IPS-NIHi7 (cell line): Measurements from ENCODE around the gene TDRD5.
"Not testable (repeated sequence)": the region's sequence is repeated elsewhere in the genome, so short reads cannot be mapped to it uniquely, and the experiment has no call there.

Experiments used
- DNase-seq: peaks from one replicate; pipeline ENCODE4 v3.0.0; 2012; ENCODE audit warnings: mixed read lengths; ENCODE audit errors: extremely low spot score

Gene TDRD5

GRCh38 chr1:179601093-179601492 lies 9.5 kb downstream of the TDRD5 start:
- no peak for DNase-seq

DNA sequence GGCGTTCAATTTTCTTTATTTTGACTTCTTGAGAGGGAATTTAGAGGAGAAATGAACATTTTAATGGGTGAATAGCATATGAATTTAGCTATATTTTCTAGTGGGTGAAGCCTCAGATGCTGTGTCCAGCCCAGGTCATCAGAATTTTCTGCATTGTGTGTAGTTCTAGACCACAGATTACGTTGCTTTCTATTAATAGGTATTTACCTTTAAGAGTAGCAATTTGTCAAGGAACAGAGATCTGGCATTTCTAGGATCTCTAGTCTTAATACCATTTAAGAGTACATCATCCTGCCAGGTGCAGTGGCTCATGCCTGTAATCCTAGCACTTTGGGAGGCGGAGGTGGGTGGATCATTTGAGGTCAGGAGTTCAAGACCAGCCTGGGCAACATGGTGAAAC lies 20.7 kb downstream of the TDRD5 start:
- no peak for DNase-seq

- no peak for DNase-seq
Observed at GRCh38 chr1:179630719-179631118, 39.1 kb downstream of the TDRD5 start.

DNA sequence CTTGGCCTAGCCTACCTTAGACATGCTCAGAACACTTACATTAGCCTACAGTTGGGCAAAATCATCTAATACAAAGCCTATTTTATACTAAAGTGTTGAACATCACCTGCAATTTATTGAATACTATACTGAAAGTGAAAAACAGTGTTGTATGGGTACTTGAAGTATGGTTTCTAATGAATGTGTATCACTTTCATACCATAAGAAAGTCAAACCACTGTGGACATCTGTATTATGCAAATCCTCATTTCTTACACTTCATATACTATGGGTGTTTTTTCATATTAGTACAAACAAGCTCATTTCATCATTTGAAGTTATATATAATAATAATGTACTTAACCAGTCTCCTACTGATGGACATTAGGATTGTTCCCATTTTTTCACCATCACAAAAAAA lies 41.2 kb downstream of the TDRD5 start:
- DNase-seq, result no peak

DNA sequence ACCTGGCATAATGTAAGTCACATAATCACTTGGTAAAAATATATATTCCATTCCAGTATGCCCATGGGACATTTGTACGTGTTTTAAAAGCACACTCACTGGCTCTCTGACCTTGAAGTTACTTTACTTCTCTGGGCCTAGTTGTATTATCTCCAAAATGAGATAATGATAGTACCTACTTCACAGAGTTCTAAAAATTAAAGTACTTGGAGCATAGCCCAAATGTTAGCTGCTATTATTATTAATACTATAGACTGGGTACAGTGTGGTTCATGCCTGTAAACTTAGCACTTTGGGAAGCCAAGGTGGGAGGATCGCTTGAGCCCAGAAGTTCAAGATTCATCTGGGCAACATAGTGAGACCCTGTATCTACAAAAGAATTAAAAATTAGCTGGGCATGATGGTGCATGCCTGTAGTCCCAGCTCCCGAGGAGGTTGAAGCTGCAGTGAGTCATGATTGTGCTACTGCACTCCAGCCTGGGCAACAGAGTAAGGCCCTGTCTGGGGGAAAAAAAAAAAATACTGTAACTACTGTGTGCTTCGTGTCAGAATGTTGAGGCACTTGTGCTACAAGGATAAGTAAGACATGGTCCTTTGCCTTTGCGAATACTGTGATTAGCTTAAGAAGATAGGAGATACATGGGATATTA lies 45.7 kb downstream of the TDRD5 start:
- DNase-seq, result no peak

- DNase-seq, result no peak
Observed at GRCh38 chr1:179661018-179661417, 69.4 kb downstream of the TDRD5 start.

GRCh38 chr1:179663810-179664209 lies 72.2 kb downstream of the TDRD5 start:
- DNase-seq, result no peak

DNA sequence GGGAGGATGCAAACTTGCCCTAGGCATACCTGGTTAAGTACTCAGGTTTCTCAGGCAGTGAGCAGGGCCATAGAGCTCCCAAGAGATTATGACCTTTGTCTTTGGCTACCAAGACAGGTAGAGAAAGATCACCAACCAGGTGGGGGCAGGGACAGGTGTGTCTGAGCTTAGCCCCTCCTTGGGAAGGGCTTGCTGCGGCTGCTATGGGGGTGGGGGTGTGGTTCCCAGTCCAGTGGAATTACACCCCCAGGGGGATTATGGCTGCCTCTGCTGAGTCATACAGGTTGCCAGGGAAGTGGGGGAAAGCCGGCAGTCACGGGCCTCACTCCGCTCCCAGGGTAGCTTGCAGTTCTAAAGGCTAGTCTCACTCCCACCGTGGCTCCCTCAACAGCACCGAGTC lies 86.2 kb downstream of the TDRD5 start:
- no peak for DNase-seq

DNA sequence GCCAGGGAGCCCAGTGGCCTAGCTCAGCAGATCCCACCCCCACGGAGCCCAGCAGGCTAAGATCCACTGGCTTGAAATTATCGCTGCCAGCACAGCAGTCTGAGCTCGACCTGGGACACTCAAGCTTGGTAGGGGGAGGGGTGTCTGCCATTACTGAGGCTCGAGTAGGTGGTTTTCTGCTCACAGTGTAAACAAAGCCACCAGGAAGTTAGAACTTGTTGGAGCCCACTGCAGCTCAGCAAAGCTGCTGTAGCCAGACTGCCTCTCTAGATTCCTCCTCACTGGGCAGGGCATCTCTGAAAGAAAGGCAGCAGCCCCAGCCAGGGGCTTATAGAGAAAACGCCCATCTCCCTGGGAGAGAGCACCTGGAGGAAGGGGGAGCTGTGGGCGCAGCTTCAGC lies 102.9 kb downstream of the TDRD5 start:
- not testable (repeated sequence) for DNase-seq

DNA sequence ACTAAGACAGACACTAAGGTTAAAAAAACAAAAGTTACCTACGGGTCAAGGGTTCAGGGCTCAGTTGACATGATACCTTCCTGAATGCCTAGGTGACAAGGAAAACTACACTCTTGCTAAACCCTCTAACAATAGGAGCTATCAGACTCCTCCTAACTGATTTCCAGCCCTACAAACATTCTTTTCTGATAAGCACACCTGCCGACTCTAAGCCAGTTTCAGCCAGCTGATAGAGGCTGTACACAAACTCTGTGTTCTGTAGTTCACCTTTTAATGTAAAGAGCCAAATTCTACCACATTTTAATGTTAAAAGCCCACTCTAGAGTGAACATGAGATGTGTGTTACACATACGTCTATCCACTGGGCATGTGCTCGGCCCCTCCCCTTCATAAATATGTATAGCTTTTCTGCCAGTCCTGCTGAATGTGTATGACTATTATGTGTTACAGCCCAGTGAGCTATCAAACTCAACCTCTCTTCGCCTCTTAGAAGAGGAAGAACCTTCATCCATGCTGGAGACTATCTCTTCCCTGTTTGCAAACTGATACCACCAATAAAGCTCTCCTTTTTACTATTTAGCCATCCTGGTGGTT lies 111.4 kb downstream of the TDRD5 start:
- no peak for DNase-seq

DNA sequence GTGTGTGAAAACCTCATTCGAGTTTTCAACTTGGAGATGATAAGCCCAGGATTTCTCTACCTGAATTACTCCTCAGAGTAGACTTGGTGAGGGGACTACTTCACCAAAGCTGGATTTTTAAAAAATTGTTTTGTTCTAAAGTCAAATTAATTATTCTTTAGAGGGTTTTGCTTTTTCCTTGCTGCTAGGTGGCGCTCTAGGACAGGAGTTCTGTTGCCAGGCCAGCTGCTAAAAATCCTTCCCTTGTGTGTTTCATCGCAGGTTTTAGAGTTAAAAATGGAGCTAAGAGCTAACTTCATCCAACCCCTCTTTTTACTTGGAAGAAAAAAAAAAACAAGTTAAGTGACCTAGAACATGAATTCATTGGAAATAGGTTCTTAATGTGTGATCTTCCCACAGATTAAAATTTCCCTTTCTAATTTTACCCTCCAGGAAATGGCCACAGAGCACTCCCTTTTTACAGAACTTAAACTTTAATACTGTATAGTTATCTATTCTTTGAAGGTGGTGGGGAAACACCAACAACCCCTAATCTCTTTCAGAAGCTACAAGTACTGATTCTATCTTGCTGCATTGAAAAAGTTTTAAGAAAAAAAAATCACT lies 114.8 kb downstream of the TDRD5 start:
- peak; percentile 63 for DNase-seq

GRCh38 chr1:179707406-179707805 lies 115.8 kb downstream of the TDRD5 start:
- DNase-seq, result no peak

GRCh38 chr1:179708434-179709195 lies 117.0 kb downstream of the TDRD5 start:
- DNase-seq, result no peak

GRCh38 chr1:179709841-179710329 lies 118.3 kb downstream of the TDRD5 start:
- no peak for DNase-seq

DNA sequence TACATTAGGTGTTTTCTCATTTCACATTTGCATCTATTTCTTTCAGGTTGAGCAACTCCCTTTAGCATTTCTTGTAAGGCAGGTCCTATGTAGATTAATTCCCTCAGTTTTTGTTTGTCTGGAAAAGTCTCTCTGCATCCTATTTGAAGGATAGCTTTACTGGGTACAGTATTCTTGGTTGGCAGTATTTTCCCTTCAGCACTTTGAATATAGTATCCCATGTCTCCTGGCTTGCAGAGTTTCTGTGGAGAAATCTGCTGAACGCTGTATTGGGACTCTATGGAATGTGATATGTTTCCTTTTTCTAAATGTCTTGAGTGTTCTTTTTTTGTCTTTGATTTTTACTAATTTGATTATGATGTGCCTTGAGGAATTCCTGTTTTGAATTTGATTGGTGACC lies 122.5 kb downstream of the TDRD5 start:
- DNase-seq, result no peak

DNA sequence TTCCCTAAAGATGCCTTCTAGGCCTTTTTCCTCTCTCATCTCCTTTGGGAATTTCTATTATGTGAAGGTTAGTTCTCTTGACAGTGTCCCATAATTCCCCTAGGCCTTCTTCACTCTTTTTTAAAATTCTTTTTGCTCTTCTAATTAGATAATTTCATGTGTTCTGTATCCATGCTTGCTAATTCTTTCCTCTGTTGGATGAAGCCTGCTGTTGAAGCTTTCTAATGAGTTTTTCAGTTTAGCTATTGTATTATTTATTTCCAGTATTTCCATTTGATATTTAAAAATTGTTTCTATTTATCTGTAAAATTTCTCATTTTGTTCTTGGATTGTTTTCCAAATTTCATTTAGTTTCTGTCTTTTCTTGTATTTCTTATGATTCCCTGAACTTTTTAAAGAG lies 123.0 kb downstream of the TDRD5 start:
- DNase-seq, result no peak

DNA sequence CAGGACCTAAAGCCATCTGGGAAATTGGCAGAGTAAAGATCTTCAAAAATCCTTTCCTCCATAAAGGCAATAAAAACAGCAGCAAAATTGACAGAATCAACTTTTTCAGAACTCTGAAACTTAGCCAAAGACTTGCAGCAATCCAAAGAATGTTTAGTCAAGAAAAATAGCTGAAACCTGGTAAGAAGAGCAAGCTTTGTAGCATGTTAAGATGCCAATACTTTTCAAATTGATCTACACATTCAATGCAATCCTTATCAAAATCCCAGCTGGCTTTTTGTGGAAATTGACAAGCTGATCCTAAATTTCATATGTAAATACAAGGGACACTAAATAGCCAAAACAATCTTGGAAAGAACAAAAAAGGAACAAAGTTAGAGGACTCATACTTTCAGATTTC lies 127.6 kb downstream of the TDRD5 start:
- DNase-seq, result no peak

DNA sequence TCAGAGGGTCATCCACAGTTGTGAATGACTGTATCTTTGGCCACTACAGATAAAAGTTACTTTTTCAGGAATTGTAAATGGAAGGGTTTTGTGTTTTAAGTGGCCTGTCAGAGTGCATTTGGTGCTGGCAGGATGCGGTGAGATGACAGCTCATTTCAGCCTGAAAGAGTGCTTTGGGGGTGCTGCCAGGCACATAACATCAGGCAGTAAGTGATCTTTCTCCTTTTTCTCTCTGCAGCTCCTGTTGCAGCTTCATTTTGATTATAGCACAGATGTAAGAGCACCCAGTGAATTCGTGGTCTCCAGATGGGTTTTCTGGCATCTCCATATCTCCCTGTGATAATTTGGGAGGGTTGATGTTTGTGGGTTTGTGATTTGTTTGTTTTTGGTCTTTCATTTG lies 136.6 kb downstream of the TDRD5 start:
- no peak for DNase-seq

- DNase-seq, result no peak
Observed at GRCh38 chr1:179729881-179730280, 138.2 kb downstream of the TDRD5 start.

DNA sequence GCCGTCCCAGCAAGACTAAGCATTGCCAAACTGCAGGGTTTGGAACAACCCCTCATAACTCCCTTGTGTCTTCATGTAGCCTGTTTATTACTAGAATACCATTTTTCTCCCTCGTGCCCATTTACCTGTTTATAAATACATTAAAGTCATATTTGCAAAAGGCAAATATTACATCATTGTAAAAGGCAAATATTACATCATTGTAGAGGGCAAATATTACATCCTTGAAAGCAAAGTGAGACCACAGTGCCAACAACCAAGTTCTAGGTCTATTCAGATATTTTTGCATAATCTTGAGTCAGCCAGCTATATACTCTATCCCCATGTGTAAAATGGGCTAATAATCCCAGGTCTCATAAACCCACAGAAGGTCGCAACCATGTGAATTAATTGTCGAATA lies 140.0 kb downstream of the TDRD5 start:
- DNase-seq, result no peak
